ENCODE data around the gene MYMX.
"Not testable (repeated sequence)": the region's sequence is repeated elsewhere in the genome, so short reads cannot be mapped to it uniquely, and the experiment has no call there.

Gene MYMX

GRCh38 chr6:44219815-44220784 lies 3.4 kb downstream of the MYMX start:
- no peak for DNase-seq (ENCODE audit: low read depth in 2 of 2)

GRCh38 chr6:44220913-44221290 lies 4.2 kb downstream of the MYMX start:
- no peak for DNase-seq (ENCODE audit: low read depth in 2 of 2)

GRCh38 chr6:44221291-44221960 lies 4.7 kb downstream of the MYMX start:
- DNase-seq (ENCODE audit: low read depth in 2 of 2), result peak; percentile 19 to 52

DNA sequence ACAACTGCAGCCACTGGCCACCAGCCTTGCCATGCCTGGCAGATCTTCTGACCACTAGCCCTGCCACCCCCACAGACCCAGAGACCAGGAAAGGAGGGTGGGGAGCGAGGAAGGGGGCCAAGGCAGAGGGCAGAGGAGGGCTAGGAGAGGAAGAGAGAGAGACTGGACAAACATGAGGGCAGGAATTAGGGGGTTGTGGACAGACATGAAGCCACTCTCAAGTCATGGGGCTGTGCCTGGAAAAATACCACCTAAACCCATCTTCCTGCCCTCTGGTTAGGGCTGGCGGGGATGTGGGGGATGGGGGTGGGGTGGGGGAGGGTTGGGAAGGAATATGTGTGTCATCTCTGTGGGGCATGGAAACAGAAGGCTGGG lies 5.2 kb downstream of the MYMX start:
- no peak for DNase-seq (ENCODE audit: low read depth in 2 of 2)

GRCh38 chr6:44222486-44223318 lies 6.0 kb downstream of the MYMX start:
- DNase-seq (ENCODE audit: low read depth in 2 of 2), result no peak

DNA sequence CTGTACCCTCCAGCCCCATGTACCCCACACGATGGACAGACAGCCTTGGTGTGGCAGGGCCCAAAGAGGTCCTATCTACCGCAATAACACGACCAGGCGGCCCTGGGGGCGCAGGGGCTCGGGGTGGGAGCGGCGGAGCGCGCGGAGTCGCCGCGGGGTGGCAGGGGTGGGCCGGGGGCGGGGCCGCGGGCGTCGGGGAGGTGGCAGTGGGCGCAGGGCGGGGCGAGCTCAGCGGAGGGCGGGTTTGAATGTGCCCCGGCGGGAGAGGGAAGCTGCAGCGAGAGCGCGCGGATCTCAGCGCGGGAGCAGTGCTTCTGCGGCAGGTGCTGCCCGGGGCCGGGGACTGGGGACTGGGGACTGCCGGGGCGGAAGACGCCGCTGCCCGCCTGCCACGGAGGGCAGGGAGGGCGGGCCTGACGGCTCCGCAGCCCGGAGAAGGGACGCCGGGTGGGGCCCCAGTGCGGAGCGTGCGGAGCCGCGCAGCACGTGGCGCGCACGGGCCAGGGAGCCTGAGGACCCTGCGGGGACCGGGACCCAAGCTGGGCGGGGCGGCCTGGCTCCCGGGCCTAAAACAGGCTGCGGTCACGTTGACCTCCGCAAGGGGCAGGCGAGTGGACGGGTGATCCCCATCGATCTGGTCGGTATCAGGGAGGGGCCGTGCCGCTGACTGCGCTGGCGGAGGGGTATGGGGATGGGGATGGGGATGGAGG lies 6.7 kb downstream of the MYMX start, which contains the start of gene SLC29A1:
Gene SLC29A1, plus strand, starts transcription at position 277 of the 710 bp plus-strand sequence. CDS start 3,719 bp downstream, outside the sequence.
- peak; percentile 59 to 64 for DNase-seq (ENCODE audit: low read depth in 2 of 2)

DNA sequence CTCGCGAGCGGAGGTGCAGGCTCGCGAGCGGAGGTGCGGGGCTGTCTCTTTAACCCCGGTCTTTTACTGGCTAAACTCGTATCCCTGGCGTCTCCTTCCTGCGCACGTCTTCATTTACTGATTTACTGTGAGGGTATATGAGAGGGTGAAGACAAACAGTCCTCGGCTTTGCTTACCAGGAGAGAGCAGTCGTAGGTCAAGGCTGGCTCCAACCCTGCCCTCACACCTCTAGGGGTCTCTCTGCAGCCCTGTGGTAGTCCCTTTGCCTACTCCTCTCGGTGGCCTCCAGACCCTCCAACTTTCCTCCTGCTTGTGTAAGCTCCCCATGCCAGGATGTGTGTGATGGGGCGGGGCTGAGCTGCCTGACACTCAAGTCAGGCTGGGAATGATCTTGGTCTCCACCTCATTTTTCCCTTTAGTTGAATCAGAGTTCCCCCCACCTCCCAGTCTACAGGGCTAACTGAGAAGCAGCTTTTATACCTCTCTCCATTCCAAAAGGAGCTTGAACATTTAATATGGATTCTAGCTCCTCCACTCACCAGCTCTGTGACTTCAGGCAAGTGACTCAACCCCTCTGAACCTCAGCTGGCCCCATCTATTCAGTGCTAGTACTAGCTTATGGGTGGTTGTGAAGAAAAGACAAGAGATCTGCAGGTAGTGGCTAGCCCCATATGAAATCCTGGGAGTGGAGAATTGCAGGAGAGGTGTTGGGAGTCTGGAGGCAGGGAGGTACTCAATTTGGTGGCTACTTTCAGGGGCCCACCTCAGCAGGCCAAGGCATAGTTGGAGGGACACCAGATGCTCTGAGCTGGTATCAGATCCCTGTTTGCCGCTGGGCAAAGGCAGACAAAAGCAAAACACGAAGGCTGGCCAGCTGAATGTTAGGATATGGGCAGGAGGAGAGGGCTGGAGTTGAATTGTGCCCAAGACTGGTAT lies 7.6 kb downstream of the MYMX start:
- no peak for DNase-seq (ENCODE audit: low read depth in 2 of 2)

DNA sequence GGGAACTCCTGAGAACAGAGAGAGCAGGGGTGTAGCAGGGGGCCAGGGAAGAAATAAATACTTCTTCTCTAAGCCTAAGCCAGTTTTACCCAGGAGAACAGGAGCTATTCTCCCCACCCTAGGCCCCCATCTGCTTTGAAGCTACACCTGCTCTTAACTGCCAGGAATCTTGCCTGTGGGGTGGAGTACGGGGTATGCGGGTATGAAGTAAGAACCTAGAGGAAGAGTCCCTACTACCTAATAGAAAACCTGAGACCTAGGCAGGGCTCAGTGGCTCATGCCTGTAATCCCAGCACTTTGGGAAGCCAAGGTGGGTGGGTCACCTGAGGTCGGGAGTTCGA lies 8.2 kb downstream of the MYMX start:
- DNase-seq (ENCODE audit: low read depth in 2 of 2), result no peak

- DNase-seq (ENCODE audit: low read depth in 2 of 2), result no peak
These were observed 9.0 kb downstream of the MYMX start for GRCh38 chr6:44225579-44226325.

GRCh38 chr6:44226368-44227147 lies 9.8 kb downstream of the MYMX start:
- DNase-seq (ENCODE audit: low read depth in 2 of 2), result no peak

- DNase-seq (ENCODE audit: low read depth in 2 of 2), result no peak
These were observed 10.5 kb downstream of the MYMX start for GRCh38 chr6:44227148-44227793.

DNA sequence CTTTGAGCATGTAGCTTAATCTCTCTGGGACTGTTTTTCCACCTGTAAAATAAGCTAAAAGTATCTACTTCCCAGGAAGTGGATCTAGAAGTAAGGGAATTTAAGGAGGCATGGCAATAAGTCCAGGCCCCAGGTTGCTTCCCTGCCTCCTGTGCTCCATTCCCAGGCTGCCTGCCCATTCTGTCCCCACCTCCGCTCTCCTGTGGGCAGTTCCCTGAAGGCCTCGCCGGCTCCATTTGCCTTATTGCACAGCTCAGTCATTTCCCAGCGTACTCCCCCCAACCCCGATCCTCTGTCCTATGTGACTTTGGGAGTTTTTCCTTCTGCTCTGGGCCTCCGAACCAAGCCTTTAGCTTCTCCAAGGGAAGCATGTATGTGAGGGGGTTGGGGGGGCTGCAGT lies 11.3 kb downstream of the MYMX start:
- DNase-seq (ENCODE audit: low read depth in 2 of 2), result no peak

GRCh38 chr6:44228433-44228832 lies 11.7 kb downstream of the MYMX start:
- DNase-seq (ENCODE audit: low read depth in 2 of 2), result no peak

GRCh38 chr6:44228836-44229235 lies 12.1 kb downstream of the MYMX start:
- DNase-seq (ENCODE audit: low read depth in 2 of 2), result no peak

- no peak for DNase-seq (ENCODE audit: low read depth in 2 of 2)
These were observed 12.8 kb downstream of the MYMX start for GRCh38 chr6:44229376-44230033.

- no peak for DNase-seq (ENCODE audit: low read depth in 2 of 2)
These were observed 13.4 kb downstream of the MYMX start for GRCh38 chr6:44230034-44230675.

GRCh38 chr6:44231426-44231825 lies 14.7 kb downstream of the MYMX start:
- DNase-seq (ENCODE audit: low read depth in 2 of 2), result not testable (repeated sequence)

Measured in stimulated activated CD8-positive, alpha-beta memory T cell treated with anti-CD3 and anti-CD28 coated beads, Interleukin-7, amount 100 ng/mL, for 1 hour (primary cell).